Stimulated activated CD8-positive, alpha-beta memory T cell treated with anti-CD3 and anti-CD28 coated beads, Interleukin-15, amount 100 ng/mL, for 24 hours (primary cell): Measurements from ENCODE around the gene CCDC201.

Experiments used
- DNase-seq: peaks from one replicate; pipeline ENCODE4 v3.0.0-alpha.2; 2020; ENCODE audit warnings: low read depth

Gene CCDC201

GRCh38 chr7:45873035-45873354 is at the start of gene CCDC201:
Gene CCDC201, minus strand, starts transcription at chr7:45873082. Its CDS starts 75 bp downstream, at chr7:45873007.
- no peak for DNase-seq

GRCh38 chr7:45921699-45922519 is 49.0 kb upstream of the CCDC201 start:
- no peak for DNase-seq

- DNase-seq: no peak
Observed at GRCh38 chr7:45921381-45921698, 48.5 kb upstream of the CCDC201 start.

GRCh38 chr7:45920502-45921380 is 47.9 kb upstream of the CCDC201 start, which contains the start of gene IGFBP3:
Gene IGFBP3, minus strand, starts transcription at chr7:45921272. Its CDS starts 132 bp downstream, at chr7:45921140.
- no peak for DNase-seq

GRCh38 chr7:45919993-45920459 is 47.1 kb upstream of the CCDC201 start:
- no peak for DNase-seq

GRCh38 chr7:45919231-45919784 is 46.4 kb upstream of the CCDC201 start:
- DNase-seq: no peak

- DNase-seq: no peak
Observed at GRCh38 chr7:45918556-45918955, 45.7 kb upstream of the CCDC201 start.

GRCh38 chr7:45917658-45918057 is 44.8 kb upstream of the CCDC201 start:
- peak; percentile 61 for DNase-seq

- no peak for DNase-seq
Observed at GRCh38 chr7:45917064-45917463, 44.2 kb upstream of the CCDC201 start.

GRCh38 chr7:45915606-45916005 is 42.7 kb upstream of the CCDC201 start:
- DNase-seq: no peak

- DNase-seq: no peak
Observed at GRCh38 chr7:45914911-45915310, 42.0 kb upstream of the CCDC201 start.

- no peak for DNase-seq
Observed at GRCh38 chr7:45912972-45913371, 40.1 kb upstream of the CCDC201 start.

- no peak for DNase-seq
Observed at GRCh38 chr7:45911311-45911710, 38.4 kb upstream of the CCDC201 start.

GRCh38 chr7:45910855-45911254 is 38.0 kb upstream of the CCDC201 start:
- DNase-seq: no peak

- DNase-seq: no peak
Observed at GRCh38 chr7:45909561-45909960, 36.7 kb upstream of the CCDC201 start.

GRCh38 chr7:45902820-45903219 is 29.9 kb upstream of the CCDC201 start:
- DNase-seq: no peak

- DNase-seq: no peak
Observed at GRCh38 chr7:45901566-45901965, 28.7 kb upstream of the CCDC201 start.

GRCh38 chr7:45898222-45898621 is 25.3 kb upstream of the CCDC201 start:
- DNase-seq: no peak

GRCh38 chr7:45897042-45897690 is 24.3 kb upstream of the CCDC201 start:
- DNase-seq: no peak

- no peak for DNase-seq
Observed at GRCh38 chr7:45894665-45895062, 21.8 kb upstream of the CCDC201 start.

GRCh38 chr7:45893996-45894664 is 21.2 kb upstream of the CCDC201 start:
- no peak for DNase-seq
